Stimulated activated CD8-positive, alpha-beta memory T cell treated with anti-CD3 and anti-CD28 coated beads, Interleukin-7, amount 100 ng/mL, for 48 hours (primary cell): ENCODE measurements around the gene TSPAN3.
A peak's percentile ranks its signal among the peaks of the same experiment; 100 is the strongest.

ENCODE experiments used
- DNase-seq, 2 donors: peaks; one replicate each; pipeline ENCODE4 v3.0.0-alpha.2; 2020; ENCODE audit warnings: low read depth in 1 of 2; ENCODE audit errors: extremely low read depth in 1 of 2

TSPAN3 gene

GRCh38 chr15:77012868-77013267 lies 58.0 kb downstream of the TSPAN3 start:
- no peak for DNase-seq

GRCh38 chr15:77012117-77012712 lies 58.7 kb downstream of the TSPAN3 start:
- DNase-seq = no peak

DNA sequence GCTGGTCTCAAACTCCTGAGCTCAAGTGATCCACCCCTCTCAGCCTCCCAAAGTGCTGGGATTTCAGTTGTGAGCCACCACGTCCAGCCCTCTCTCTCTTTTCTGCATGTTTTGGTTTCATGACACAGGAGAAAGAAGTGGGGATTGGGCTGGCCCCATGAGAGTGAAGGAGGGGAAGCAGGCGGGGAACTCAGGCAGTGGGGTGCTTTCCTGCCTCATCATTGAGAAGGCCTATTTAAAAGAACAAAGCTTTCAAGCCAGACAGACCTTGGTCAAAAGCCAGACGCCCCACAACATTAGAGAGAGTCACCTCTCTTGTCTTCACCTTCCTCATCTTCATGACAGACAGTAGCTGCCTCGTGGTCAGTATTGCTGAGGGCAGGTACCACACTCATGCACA lies 60.1 kb downstream of the TSPAN3 start:
- DNase-seq = no peak

DNA sequence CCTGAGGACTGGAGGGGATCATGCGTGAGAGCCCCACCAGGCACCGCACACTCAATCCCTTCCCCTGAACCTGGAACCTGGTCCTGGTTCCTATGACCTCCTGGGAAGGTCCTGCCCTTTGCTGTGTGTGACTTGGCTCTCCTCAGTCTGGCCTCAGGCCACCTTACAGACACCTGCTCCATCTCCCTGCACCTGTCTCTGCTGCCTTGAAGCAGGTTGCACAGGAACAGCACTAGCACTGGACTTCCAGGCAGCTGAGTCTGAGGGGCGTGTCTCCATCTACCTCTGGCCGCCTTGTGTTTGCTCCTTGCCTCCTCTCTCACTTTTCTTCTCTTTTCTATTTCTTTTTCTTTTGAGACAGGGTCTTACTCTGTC lies 60.6 kb downstream of the TSPAN3 start:
- no peak for DNase-seq

DNA sequence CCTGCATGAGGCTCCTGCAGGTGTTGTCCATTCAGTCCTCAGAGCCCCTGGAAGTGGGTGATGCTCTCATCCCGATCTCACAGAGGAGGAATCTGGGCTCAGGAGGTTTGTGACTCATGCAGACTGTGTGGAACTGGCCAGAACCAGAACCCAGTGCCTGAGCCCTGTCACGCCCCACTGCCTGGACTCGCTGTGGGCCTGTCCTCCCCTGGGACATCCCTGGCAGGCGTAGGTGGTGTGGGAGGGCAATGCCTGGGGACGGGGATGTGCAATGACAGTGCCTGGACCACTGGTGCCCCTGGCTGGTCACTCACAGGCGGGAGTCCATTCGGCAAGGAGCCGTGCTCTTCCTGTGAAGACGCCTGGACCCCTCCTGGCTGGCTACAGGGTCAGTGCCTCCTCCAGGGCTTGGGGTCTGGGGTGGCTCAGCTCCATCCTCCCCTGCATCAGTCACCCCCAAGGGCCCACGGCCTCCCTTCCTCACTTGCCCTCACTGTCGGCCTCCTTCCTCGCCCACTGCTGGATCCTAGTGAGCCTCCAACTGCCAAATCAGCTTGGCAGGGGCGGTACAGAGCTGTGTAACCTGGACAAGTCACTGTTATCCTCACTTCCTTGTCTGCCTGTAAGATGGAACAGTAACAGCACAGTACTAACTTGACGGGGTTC lies 61.1 kb downstream of the TSPAN3 start:
- DNase-seq = no peak

DNA sequence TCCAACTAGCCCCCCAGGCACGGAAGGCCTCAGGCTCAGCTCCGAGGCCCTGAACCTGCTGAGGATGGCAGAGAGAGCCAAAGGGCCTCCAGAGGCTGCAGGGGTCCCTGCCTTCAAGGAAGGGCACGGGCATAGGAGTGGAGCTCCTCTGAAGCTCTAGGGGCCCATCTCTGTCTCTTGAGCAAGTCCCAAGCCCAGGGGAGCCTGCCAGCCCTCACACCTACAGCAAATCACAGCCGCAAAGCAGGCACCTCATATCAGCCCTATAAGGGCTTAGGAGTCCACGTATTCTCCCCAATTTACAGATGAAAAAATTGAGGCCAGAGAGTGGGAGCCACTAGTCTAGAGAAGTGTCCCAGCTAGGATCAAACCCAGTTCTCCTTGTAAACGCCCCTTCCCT lies 61.7 kb downstream of the TSPAN3 start:
- no peak for DNase-seq

GRCh38 chr15:77004189-77004588 lies 66.7 kb downstream of the TSPAN3 start:
- no peak for DNase-seq

- peak; percentile 60 to 83 for DNase-seq
These were observed 67.7 kb downstream of the TSPAN3 start for GRCh38 chr15:77002954-77003912.

DNA sequence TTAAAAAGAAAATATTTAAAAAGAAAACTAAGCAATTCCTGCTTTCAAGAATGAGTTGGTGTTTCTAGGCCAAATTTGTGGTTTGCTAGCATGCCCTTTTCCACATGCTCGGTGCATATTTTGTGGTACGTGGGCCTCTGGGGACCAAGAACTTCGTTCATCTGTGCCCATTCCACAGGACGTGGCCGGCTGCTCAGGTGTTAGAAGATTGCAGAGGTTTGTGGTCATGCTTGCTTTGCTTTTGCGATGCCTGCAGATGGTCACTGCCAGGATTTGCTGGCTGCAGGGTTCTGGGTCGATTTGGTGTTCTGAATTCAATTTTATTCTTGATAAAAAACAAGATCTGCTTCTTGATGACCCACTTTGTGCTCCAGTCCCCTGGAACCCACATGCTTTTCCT lies 68.5 kb downstream of the TSPAN3 start:
- DNase-seq = no peak

DNA sequence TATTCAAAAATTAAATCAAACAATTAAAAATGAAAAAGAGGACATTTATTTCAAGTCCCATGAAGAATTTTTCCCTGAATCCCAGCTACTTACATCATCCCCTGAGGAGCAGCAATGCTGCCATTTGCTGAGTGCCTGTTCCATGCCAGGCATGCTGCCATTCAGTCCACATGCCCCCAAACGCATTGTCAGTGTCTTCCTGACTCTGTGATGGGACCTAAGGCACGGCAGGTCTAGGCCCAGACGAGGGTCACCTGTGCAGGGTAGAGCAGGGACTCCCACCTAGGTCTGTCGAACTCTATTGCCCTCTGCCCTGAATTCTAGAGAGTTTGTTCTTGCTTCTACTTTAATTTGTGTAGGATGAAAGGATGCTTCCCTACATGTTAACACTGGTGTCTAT lies 68.9 kb downstream of the TSPAN3 start:
- no peak for DNase-seq

GRCh38 chr15:77001351-77001750 lies 69.6 kb downstream of the TSPAN3 start:
- DNase-seq = no peak

- DNase-seq = no peak
These were observed 70.9 kb downstream of the TSPAN3 start for GRCh38 chr15:76999996-77000395.

- no peak for DNase-seq
These were observed 72.1 kb downstream of the TSPAN3 start for GRCh38 chr15:76998663-76999285.

DNA sequence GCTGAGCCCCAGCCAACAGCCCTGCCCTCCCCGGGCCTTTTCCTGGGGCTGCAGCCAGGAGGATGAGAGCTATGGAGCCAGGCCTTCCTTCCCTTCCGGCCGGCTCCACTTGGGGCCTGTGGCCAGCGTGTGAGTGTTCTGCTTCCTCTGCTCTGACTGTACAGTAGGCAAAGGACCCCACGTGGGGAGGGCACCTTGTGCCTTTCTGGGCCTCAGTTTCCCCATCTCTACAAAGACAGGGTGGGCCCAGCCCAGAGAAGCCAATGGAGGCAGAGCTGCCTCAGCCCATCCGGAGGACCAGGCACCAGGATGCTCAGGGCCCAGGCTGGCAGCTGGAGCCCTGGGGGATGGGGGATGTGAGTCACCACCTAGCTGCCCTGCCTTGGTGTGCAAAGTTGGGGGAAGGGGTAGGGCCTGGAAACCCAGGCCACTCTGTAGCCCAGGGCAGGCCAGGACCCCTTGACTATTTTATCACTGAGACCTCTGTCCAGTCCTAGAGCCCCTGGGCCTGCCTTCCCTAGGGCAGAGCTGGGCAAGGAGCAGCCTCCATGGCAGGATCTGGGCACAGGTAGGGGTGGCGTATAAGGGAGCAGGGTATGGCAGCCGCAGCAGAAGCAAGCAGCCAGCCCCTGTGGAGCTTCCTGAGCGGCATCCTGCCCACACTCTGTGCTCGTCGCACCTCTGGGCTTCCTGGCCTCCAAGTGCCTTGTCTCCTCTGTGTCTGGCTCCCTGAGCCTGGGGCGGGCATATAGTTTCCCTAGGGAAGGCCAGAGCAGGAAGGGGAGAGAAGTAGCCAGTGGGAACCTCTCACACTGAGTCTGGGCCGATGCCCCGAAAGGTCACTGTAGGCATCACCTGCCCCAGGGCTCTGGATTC lies 74.1 kb downstream of the TSPAN3 start:
- peak in 1 of 2 donors; percentile 62 for DNase-seq

- no peak for DNase-seq
These were observed 74.8 kb downstream of the TSPAN3 start for GRCh38 chr15:76996076-76996525.

- DNase-seq = peak in 1 of 2 donors; percentile 62
These were observed 75.7 kb downstream of the TSPAN3 start, which contains the start of gene PSTPIP1 for GRCh38 chr15:76994971-76995945. TSS of gene PSTPIP1 (plus strand) at chr15:76995126. CDS start at chr15:76995574, 448 bp downstream.

- DNase-seq = no peak
These were observed 76.4 kb downstream of the TSPAN3 start for GRCh38 chr15:76994496-76994895.

DNA sequence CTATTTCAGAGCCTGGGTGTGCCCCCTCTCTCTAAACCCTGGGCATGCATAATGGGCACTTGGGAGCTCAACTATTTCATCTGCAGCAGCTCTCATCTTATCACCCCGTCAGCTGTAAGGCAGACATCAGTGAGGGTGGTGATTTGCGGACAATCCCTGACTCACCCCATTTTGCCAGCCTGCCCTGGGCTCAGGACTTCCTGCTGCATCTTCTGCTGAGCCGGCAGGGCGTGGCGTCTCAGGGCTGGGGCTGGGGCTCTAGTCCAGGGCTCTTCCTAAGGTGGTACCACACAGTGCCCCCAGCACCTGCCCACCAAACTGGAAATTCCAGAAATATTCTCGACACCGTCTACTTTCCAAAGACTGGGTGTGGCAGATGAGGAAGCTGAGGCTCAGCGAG lies 76.9 kb downstream of the TSPAN3 start:
- DNase-seq = peak in 1 of 2 donors; percentile 76
